VCaP (cell line): Measurements from ENCODE around the gene CASZ1.
A peak's percentile ranks its signal among the peaks of the same experiment; 100 is the strongest.

Experiments used
- H3K27ac ChIP-seq: fragments of 450-650 bp; 2 replicates; pipeline ENCODE4 v1.5.1; 2017
- TF ChIP-seq, protein P1 (sequence below): fragments of 450-650 bp; conservative IDR thresholded peaks from 2 replicates; pipeline ENCODE4 v1.5.1; 2017; ENCODE audit warnings: mild to moderate bottlenecking, moderate library complexity

The CASZ1 gene

DNA sequence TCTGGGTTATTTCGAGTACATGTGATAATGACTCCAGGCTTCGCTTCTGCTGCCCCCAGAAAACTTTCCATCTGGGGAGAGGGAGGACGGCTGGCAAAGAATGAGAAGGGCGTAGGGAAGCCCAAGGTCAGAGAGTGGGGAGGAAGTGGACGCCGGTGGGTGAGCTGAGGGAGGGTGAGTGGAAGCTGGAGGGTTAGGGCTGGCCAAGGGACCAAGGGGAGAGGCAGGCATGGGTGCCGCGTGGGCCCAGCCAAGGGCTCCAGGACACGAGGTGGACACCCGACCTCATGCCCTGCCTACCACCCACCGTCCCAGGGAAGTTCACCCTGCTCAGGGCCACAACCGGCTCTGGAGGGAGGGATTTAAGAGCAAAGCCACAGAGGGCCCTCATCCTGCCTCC is 75.8 kb downstream of the CASZ1 start:
- peak overlapping the region; percentile 88; the same call in 1 of the 2 replicates for H3K27ac ChIP-seq
- TF ChIP-seq, protein P1, sequence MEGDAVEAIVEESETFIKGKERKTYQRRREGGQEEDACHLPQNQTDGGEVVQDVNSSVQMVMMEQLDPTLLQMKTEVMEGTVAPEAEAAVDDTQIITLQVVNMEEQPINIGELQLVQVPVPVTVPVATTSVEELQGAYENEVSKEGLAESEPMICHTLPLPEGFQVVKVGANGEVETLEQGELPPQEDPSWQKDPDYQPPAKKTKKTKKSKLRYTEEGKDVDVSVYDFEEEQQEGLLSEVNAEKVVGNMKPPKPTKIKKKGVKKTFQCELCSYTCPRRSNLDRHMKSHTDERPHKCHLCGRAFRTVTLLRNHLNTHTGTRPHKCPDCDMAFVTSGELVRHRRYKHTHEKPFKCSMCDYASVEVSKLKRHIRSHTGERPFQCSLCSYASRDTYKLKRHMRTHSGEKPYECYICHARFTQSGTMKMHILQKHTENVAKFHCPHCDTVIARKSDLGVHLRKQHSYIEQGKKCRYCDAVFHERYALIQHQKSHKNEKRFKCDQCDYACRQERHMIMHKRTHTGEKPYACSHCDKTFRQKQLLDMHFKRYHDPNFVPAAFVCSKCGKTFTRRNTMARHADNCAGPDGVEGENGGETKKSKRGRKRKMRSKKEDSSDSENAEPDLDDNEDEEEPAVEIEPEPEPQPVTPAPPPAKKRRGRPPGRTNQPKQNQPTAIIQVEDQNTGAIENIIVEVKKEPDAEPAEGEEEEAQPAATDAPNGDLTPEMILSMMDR, result no peak

DNA sequence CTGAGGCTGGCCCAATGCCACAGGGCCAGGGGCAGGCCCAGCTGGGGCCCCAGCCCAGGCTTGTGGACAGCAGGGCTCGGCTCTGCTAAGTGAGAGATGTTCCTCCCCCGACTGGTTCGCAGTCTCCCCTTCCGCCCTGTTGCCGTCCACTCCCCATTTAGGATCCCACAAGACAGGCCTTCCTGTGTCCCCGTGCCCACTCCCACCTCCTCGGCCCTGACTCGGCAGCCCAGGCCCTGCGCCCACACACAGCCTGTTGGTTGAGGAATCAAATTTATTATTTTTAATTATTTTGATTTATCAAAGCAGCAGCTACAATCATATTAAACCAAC is 78.4 kb downstream of the CASZ1 start:
- TF ChIP-seq, protein P1, result no peak
- H3K27ac ChIP-seq, result no peak overlapping the region; the same call in 1 of the 2 replicates

GRCh38 chr1:10717296-10718082 is 79.0 kb downstream of the CASZ1 start:
- TF ChIP-seq, protein P1, result no peak
- H3K27ac ChIP-seq, result no peak overlapping the region; the same call in 1 of the 2 replicates

- no peak overlapping the region; the same call in 1 of the 2 replicates for H3K27ac ChIP-seq
- TF ChIP-seq, protein P1, result no peak
Measured at GRCh38 chr1:10716840-10717239, 79.6 kb downstream of the CASZ1 start.

GRCh38 chr1:10714337-10715114 is 81.9 kb downstream of the CASZ1 start:
- H3K27ac ChIP-seq, result peak overlapping the region; percentile 77; the same call in 1 of the 2 replicates
- TF ChIP-seq, protein P1, result no peak

GRCh38 chr1:10713614-10714013 is 82.8 kb downstream of the CASZ1 start:
- peak overlapping the region; percentile 77; the same call in 1 of the 2 replicates for H3K27ac ChIP-seq
- TF ChIP-seq, protein P1, result no peak

DNA sequence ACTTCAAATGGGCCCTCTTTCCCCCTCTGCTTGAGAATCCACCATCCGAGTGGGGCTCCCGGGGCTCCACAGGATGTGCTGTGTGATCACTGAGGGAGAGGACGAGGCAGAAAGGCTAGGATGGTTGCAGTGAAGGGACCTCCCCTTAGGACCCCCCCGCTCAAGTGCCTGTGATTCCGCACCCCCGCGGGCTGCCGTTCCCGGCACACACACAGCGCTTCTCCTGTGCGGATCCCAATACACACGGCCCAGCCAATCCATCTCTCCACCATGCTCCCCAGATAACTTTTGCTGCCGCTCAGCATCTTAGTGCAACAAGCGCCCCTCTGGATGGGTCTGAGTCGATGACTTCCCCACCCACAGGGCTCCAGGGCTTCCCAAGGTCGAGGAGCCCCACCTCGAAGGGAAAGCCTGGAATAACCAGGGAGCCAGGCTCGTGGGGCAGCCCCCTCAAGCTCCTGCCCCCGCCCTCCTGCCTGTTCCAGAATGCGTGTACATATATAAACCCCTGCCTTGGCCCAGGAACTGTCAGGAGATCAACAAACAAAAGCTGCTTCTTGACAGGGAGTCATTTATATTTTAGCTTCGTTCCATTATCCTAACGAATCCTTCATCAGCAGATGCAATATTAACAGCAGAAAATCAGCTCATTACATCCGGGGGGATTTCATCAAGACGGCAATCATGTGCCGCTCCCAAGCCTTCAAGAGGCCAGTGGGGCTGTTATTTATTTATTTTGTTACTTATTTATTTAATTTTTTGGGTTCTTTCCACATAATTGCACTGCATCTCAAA is 83.7 kb downstream of the CASZ1 start:
- TF ChIP-seq, protein P1, result no peak
- H3K27ac ChIP-seq, result peak overlapping the region; percentile 77
